Stimulated activated CD4-positive, alpha-beta T cell treated with anti-CD3 and anti-CD28 coated beads, Interleukin-15, amount 100 ng/mL, for 48 hours (primary cell): ENCODE data around the gene GNAQ.

Experiments
- DNase-seq, 2 donors: peaks; one replicate each; pipeline ENCODE4 v3.0.0-alpha.2; 2020; ENCODE audit warnings: low read depth in 2 of 2

Gene GNAQ

DNA sequence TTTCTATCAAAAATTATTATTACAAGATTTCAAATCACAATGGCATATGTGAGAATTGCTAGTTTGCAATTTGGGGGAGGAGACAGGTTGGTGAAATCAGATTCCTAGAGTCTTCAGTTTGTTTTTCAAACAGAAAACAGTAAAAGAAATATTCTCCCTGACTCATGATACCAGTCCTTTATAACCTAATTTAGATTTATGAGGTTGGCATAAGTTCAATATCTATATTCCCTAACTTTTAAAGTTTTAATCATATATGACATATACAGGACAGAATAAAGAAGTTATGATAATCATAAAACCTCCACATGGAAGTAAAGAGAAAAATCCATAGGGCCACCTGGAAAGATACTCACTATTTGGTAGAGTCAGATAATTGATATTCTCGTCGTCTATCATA, 216.4 kb downstream of the GNAQ start:
- DNase-seq: no peak

DNA sequence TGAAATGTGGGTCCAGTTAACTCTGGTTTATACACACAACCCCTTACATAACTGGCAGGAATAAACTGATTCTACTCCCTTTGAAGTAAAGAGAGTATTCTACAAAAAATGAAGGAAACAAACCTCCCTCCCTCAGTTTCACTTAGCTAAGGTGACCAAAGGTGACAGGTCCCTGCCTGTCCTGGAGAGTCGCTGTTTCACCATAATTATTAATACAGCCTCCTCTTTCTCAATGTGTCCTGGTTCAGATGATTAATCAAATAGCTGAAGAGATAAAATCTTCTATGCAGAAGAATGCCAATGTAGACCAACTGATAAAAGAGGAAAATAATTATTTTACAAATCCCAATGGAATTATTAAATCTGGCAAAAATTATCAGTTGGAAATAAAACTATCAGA, 219.8 kb downstream of the GNAQ start:
- no peak for DNase-seq

DNA sequence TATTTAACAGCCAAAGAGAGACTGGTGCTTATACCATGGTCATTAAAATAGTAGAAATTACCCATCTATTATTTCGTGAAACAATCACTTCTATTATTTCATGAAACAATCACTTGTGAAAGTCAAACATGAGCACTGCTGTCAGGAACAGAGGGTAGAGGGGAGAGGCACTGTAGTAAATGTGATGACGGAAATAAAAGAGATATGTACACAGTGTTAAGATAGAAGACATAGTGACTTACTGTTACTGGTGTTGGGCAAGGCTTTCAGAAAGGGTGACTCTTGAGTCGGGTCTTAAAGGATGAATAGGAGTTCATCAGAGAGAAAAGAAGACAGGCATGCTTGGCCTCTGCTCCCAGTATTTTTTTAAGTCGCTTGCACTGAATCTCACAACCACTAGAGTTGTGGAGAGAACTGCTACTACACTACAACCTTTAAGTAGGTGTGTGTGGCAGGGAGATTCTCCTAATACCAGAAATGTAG, 220.9 kb downstream of the GNAQ start:
- no peak for DNase-seq

DNA sequence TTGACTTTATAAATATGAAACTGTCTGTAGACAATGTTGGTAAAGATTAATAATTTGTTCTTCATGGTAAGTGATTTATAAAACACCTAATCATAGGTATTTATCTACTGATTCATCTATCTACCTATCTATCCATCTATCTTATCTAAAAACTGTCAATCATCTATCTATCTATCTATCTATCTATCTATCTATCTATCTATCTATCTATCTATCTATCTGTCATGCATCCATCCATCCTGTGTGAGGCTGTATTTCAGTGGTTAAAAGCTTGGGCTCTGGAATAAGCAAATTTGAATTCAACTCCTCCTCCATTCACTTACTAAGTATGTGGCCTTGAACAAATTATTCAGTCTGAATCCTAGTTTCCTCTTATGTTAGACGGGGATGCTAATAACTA, 221.6 kb downstream of the GNAQ start:
- no peak for DNase-seq

DNA sequence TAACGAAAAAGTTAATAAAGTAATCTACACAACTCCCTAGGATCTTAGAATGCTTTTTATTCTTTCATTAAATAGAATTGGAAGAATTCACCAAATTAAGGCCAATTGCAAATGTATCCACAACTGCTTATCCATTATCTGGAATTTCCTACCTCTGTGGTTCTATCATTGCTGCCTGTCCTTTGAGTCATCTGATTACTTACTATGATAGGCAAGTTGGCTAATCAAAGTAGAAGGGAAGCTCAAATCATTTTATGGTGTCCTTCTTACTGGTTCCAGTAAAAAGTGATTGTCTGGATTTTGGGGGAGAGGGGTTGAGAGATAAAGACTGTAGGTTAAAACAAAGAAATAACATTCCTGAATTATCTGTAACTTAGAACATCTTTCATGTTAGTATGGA, 222.1 kb downstream of the GNAQ start:
- no peak for DNase-seq

DNA sequence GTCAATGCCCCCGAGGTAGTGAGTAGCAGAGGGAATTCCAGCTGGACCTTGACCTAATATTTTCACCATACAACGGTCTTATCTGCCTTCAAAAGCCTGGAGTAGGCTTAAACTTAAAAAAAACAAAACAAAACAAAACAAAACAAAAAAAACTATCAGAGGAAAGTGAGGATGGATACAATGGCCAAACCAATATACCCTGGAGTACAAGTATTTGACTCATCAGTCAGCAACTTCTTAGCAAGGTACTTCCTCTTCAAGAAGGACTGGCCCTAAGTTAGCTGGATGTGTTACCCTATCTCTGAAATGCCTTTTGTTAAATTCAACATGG, 222.9 kb downstream of the GNAQ start:
- DNase-seq: no peak

DNA sequence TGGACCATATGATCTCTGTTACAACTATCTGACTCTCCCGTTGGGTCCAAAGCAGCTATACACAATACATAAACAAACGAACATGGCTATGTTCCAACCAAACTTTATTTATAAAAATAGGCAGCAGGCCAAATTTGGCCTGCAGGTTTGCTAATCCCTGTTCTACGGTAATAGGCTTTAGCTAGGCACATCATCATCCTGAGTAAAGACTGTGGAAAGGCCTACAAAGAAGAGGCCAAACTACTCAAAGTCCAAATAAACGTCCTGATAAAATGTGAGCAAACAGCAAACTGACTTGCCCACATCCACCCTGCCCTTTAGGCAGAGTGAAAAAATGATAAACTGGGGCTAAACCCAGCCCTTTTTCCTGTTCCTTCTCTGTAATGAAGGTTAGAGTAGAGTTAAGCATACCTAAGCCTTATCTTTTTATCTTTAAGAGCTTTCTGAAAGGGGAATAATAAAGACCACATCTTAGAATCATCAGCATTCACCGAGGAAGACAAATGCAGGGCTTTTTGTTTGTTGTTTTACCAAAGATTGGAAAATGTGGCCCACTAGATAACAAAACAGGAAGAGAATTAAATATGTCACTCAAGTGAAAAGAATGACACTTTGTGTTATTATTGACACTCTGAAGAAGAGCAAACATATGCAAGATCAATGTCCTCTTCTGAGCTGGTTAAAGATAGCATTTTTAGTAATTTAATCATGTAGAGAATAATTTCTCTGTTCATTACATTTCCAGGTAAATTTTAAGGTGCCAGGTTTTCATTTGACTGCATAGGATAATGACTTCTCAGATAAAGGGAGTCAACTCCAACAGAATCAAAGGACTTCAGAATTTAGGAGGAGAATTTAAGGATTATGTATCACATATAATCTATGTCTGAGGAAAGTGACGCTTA, 223.5 kb downstream of the GNAQ start:
- no peak for DNase-seq

DNA sequence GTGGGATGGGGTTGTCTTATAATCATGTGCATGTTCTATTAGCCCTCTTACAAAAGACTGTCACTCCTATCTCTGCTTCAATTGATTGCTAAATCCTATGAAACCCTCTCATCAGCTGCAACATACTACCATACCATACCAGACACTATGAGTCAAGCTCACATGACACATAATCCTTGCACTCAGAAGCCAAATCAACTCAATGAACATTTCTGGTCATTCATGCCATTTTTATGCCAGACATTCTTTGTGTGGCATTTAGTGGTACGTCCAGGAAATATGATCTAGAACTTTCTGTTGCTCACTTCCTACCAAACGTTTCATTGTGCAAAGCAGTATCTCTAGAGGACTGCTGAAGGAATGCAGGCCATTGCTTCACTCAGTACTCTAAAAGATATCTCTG, 224.3 kb downstream of the GNAQ start:
- DNase-seq: no peak

DNA sequence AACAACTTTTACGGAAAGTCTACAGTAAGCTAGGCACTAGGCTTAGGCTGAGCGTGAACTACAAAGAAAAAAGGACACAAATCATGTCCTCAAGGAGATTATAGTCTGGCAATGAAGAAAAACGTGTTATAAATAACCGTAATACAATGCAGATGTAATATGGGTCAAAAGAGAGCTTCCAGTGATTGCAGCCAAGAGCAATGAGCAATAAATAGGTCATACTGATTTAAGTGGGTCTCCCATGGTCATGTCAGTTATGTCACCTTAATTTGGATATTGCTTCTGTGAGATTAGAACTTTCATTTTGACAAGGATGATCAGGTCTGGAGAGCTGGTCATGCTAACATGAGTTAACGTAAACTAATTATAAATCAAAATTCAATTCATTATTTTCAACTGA, 224.9 kb downstream of the GNAQ start:
- no peak for DNase-seq

DNA sequence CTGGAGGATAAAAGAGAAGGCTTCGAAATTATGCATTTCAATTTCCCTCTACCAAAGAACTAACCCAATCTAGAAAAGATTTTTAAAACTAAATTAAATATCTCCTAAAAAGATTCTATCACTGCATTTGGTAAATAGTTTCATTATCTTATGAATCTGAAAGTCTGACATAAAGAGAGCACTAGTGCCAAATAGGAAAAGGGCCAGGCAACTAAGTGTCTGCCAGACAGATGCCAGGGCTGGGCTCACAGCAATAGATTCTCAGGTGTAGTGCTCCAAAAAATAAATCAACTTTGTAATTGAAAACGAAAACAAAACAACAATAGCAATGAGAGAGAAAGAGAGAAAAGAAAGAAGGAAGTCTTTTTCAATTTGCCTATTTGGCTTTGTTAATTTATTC, 225.8 kb downstream of the GNAQ start:
- no peak for DNase-seq

DNA sequence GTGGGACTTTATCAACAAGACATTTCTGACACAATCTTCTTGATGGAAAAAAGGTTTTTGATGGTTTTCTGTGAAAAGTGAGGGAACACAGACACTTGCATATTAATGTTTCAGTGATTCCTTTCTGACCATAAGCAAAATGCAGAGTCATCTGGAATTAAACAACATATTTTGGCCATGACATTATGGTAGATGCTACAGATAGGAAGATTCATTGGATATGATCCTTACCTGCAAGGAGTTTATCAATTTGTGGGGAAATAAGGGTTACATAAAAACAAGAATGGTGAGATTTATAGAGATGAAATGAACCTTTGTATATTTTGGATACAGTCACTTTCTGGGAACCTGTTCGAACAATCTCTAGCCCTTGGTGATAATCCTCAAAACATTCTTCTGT, 228.2 kb downstream of the GNAQ start:
- DNase-seq: no peak

DNA sequence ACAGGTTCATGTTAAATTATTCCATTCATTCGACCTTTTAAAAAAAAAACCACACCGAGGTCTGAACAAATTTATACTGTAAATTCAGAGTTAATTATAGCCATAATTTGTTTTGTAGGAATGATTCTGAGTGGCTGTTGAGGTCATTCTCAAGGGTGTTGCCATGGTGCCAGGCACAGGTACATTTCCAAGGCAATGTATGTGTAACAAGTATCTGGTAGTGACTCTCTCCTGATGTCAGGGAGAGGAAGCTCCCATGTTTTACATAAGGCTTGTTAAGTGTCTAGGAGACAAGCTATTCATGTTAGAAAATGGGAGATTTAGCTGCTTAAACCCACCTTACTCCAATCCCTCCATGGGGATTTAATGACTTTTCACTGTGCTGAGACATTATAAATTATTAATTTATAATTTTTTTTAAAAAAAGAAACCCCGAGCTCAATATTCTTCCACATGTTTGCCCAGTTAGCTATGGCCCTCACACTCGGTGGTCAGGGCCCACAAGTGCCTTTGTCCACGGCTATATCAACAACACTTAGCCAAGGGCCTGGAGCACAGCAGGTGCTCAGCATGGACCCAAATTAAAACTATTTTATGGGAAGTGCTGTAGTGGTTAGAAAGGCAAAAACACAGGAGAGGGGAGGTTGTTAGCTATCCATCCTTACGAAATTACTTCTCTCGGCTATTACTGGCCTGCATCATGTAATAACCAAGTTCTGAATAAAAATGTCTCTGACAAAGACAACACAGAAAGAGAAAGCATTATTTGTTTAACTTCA, 228.9 kb downstream of the GNAQ start:
- no peak for DNase-seq

DNA sequence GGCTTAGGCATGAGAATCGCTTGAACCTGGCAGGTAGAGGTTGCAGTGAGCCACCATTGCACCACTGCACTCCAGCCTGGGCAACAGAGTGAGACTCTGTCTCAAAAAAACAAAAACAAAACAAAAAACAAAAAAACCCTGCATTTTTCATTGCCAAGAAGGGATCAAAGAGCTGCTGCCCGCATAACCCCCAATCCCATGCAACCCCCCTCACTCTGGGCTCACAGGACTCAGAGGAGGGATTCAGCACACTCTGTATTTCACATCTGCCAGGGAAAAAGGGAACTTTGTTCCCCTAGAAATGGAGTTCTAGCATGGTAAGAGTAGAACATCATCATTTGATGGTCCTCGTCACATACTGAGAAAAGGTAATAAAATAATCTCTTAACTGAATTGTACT, 229.5 kb downstream of the GNAQ start:
- DNase-seq: no peak

DNA sequence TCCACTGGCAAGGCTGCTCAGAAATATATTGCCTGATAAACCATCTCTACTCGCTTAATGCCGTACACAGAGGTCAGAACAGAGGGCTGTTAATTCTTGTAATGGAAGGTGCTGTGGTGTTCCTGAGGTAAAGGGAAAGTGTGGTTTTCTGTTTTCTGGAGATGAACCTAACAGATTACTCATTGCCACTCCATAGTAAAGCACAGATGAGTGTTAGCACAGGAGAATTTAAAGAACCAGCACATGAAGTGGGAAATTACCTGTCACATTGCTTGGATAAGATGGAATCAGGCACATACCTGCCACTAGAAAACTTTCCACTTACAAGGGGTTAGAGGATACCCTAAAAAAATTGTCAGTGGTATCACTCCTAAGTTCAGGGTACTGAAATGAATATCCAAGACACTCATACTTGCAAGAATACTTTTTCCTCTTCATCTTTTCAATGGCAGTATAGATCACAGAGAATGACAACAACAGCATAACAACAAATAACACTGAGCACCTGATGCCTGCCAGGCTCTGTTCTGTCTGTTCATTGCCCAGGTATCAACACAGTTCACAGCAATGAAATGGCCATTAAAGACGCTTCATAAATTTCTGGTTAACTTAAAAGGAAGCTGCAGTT, 230.6 kb downstream of the GNAQ start:
- no peak for DNase-seq

DNA sequence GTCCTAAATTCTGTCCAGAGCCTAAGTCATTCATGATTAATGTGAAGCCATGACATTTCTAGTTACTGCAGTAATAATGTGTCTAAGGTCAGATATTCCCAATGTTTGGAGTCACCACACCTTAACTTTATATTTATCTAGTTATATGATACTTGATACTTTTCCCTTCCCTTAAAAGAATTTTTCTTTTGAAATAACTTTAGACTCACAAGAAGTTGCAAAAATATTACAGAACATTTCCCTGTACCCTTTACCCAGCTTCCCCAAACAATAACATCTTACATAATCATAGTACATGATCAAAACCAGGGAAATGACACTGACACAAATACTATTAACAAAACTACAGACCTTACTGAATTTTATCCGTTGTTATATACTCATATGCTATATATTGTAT, 233.5 kb downstream of the GNAQ start:
- DNase-seq: no peak

DNA sequence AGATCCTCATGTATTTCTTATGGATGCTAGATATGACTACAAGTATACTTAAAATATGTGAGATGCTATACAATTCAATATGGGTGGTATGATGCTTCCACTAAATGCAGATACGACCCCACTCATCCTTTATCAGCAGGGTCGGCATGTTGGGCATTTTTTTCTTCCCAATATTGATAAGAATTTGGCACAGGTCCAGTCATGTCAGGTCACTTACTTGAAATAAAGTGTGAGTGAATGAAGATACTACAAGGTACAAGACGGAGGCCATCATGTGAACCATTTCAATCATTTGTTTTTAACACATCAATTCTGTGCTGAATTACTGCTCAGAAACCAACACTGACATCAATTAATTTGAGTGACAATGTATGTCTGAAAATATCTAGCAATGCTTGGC, 236.6 kb downstream of the GNAQ start:
- no peak for DNase-seq

DNA sequence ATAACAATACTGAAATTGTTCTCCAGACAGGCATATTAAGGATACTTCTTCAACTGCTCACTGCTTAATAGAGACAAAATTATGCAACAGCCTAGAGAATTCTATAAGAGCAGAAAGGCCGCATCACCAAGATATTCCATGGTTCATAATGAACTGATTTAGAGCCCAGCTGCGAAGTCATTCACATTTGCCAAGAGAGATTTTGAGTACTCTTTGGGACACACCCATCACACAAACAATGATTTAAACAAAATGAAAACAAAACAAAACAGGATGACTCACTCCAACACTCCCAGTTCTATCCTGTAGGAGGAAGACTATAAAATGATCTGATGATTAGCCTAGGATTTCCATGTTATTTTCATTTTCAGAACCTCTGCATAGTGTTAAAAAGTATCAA, 237.8 kb downstream of the GNAQ start:
- DNase-seq: no peak

DNA sequence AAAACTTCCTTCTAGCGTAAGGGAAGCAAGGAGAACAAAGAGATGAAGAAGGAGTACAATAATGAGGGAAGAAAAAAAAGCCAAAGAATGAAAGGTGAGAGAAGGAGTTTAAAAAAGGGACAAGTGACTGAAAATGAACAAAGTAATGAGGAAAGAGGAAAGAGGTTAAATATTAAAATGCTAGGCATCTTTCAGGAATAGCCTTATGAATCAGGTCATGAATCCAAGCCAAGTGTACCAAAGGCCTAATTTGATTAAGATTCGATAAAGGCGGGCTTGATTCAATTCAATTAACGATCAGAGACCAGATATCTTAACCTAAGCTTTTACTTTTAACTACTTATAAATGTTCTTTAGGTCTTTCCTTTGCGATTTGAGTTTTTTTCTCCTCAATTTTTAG, 241.7 kb downstream of the GNAQ start:
- no peak for DNase-seq

DNA sequence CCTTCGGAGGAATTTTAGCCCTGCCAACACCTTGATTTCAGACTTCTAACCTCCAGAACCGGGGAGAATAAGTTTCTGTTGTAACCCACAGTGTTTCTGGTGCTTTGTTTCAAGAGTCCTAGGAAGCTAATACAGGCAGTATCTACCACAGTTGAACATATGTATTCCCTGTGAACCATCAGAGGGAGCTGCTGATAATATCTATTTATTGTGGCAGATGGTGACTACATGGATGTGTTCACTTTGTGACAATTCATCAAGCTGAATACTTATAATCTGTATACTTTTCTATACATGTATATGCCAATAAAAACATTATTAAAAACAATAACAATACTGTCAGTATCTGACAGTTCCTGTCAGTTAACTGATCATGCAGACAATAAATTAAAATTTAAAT, 246.3 kb downstream of the GNAQ start:
- no peak for DNase-seq

DNA sequence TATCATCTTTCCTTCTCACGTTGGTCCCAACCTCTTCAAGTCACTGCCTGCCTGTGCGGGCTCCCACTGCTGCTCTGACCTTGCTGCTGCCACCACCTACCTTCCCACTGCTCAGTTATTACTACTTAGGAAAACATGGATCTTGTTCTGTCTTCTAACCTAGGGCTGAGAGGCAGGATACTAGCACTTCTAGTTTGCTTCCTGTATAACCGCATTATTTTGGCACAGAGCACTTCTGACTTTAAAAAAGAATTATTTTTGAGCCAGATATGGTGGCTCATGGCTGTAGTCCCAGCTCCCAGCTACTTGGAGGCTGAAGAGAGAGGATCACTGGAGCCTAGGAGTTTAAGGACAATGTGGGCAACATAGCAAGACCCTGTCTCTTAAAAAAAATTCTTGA, 248.1 kb downstream of the GNAQ start:
- DNase-seq: no peak

DNA sequence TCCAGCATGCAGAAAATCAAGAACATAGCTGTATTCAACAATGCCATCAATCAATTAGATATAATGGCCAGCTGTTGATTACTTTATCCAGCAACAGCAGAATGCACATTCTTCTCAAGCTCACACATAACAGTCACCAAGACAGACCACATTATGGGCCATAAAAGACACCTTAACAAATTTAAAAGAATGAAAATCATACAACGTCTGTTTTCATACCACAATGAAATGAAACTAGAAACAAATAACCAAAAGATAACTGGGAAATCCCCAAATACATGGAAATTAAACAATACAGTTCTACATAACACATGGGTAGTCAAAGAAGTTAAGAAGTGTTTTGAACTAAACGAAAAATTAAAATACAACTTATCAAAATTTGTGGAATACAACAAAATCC, 252.6 kb downstream of the GNAQ start:
- no peak for DNase-seq

DNA sequence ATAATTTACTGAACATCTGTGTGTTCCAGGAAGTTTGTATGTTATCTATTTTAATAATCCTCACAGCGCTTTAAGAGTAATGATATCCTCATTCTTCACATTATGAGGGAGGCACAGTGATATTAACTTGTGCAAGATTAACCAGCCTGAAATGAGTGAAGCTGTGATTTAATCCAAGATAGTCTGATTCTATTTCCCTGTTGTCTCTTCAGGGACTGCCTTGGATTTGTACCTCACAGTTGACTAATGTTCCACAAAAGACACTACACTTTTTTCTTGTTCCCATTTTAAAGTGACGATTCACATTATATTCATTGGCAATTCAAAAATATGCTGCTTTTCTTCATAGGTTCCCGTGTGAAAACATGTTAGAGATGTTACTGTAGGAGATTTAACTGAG, 258.2 kb downstream of the GNAQ start:
- DNase-seq: no peak

DNA sequence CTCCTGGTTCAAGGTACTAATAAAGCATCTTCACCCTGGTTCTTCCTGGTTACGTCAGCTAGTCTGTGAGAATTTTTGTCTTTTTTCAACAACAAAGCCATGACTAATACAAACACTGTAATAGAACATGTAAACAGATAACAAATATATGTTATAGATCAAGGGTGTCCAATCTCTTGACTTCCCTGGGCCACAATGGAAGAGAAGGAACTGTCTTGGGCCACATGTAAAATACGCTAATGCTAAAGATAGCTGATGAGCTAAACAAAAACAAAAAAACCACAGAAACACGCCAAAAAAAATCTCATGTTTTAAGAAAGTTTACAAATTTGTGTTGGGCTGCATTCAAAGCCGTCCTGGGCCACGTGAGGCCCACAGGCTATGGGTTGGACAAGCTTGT, 259.0 kb downstream of the GNAQ start:
- DNase-seq: no peak
